ENCODE data around the gene OPHN1. TPM values are rescaled to one million over a fixed set of nuclear protein-coding genes. Genes with fewer than 3 reads are reported as not detected.

Gene OPHN1
- total and polyA plus RNA-seq, 2 donors (not counting 3 experiments of a cell fraction or from before 2014, with no cell fraction given) = 3.9 to 6.7 TPM

GRCh38 chrX:68090266-68090665, 343.0 kb downstream of the OPHN1 start:
- no peak for DNase-seq (ENCODE audit: low read depth, low spot score)
- intact Hi-C loops (cut with micrococcal nuclease) (no loop called here), dilution Hi-C loops (cut with MboI; ENCODE audit: extremely low pct_ligation_motif_present, low sequenced_read_pairs) (no loop called here)
- ChIA-PET POLR2A (no interaction called here), CTCF (interaction anchor here (1.4 to 2.3 kb wide), 2 partner anchors 56 to 72 kb away, joined by 5 read pairs; no protein-coding TSS in a partner anchor)
- Histone ChIP-seq H3K36me3 (ENCODE audit: control insufficient read depth in 2 of 2, extremely low read depth in 1 of 2, insufficient read depth in 2 of 2, low read length in 2 of 2) (no peaks in the 10 kb centered on the region), H3K4me2 (ENCODE audit: insufficient read depth, low read length) (no peak overlapping the region), H3K9me1 (replicated peaks; ENCODE audit: control insufficient read depth, extremely low read depth, insufficient read depth, low read length) (no peaks in the 10 kb centered on the region), H3K4me3 (replicated peaks in 1 of 3; ENCODE audit: insufficient read depth in 1 of 3, low read depth in 1 of 3, low read length in 3 of 3) (no peak overlapping the region), H3K79me2 (ENCODE audit: control insufficient read depth, insufficient read depth, low read length) (no peaks in the 10 kb centered on the region), H3K27me3 (ENCODE audit: control insufficient read depth in 2 of 2, insufficient read depth in 2 of 2, low read length in 2 of 2) (no peaks in the 10 kb centered on the region), H4K20me1 (replicated peaks; ENCODE audit: control insufficient read depth, extremely low read depth, insufficient read depth, low read length) (no peaks in the 10 kb centered on the region), H3K9ac (replicated peaks; ENCODE audit: extremely low read depth, insufficient read depth, low read length) (no peak overlapping the region), H3K27ac (ENCODE audit: insufficient read depth, low read depth, low read length) (no peak overlapping the region), H3K9me3 (replicated peaks; ENCODE audit: control insufficient read depth, insufficient read depth, low read length) (no peaks in the 10 kb centered on the region), H3K4me1 (ENCODE audit: control insufficient read depth, extremely low read depth, insufficient read depth, low read length) (no peaks in the 10 kb centered on the region), H2AFZ (ENCODE audit: low read depth, low read length) (no peak overlapping the region)
- no TSS peak for BruUV-seq (replicated peaks)
- TF ChIP-seq MYC (IDR thresholded peaks at IDR 0.05; ENCODE audit: low read depth, low read length) = no peak
- TF ChIP-seq POLR2AphosphoS5 (IDR thresholded peaks at IDR 0.05; ENCODE audit: insufficient read depth, low read depth, low read length) = no peak
- no peak for TF ChIP-seq POLR2A (IDR thresholded peaks at IDR 0.05; ENCODE audit: low read depth, low read length)
- TF ChIP-seq, protein P1, sequence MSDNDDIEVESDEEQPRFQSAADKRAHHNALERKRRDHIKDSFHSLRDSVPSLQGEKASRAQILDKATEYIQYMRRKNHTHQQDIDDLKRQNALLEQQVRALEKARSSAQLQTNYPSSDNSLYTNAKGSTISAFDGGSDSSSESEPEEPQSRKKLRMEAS (IDR thresholded peaks at IDR 0.05; ENCODE audit: insufficient read depth, insufficient read length) = no peak
- no peak for FAIRE-seq

DNA sequence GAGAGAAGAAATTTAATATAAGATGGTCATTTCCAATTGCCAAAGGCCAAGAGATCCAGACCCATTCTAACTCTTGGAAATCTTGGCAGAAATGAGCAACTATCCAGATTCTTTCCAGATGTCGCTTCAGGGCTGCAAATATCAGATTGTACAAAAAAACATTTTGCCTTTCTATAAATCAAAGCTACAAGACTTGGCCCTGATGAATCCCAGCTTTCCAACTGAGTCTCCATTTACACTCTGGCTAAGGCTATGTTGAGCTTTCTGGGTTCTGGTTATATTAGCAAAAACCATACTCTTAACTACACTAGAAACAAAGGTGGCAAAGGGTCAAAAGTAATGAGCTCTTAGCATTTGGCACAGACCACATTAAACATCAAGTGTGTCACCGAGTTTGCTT, 345.8 kb downstream of the OPHN1 start:
- Histone ChIP-seq H3K9me3 (replicated peaks; ENCODE audit: control insufficient read depth, insufficient read depth, low read length) (no peaks in the 10 kb centered on the region), H3K4me2 (ENCODE audit: insufficient read depth, low read length) (no peak overlapping the region), H3K4me3 (replicated peaks in 1 of 3; ENCODE audit: insufficient read depth in 1 of 3, low read depth in 1 of 3, low read length in 3 of 3) (no peak overlapping the region), H3K9ac (replicated peaks; ENCODE audit: extremely low read depth, insufficient read depth, low read length) (no peak overlapping the region), H3K79me2 (ENCODE audit: control insufficient read depth, insufficient read depth, low read length) (no peaks in the 10 kb centered on the region), H3K4me1 (ENCODE audit: control insufficient read depth, extremely low read depth, insufficient read depth, low read length) (no peaks in the 10 kb centered on the region), H3K27me3 (ENCODE audit: control insufficient read depth in 2 of 2, insufficient read depth in 2 of 2, low read length in 2 of 2) (no peaks in the 10 kb centered on the region), H3K36me3 (ENCODE audit: control insufficient read depth in 2 of 2, extremely low read depth in 1 of 2, insufficient read depth in 2 of 2, low read length in 2 of 2) (no peaks in the 10 kb centered on the region), H2AFZ (ENCODE audit: low read depth, low read length) (no peak overlapping the region), H4K20me1 (replicated peaks; ENCODE audit: control insufficient read depth, extremely low read depth, insufficient read depth, low read length) (no peaks in the 10 kb centered on the region), H3K27ac (ENCODE audit: insufficient read depth, low read depth, low read length) (no peak overlapping the region), H3K9me1 (replicated peaks; ENCODE audit: control insufficient read depth, extremely low read depth, insufficient read depth, low read length) (no peaks in the 10 kb centered on the region)
- ChIA-PET POLR2A (no interaction called here), CTCF (no interaction called here)
- no TSS peak for BruUV-seq (replicated peaks)
- DNase-seq (ENCODE audit: low read depth, low spot score) (no peak), FAIRE-seq (no peak)
- TF ChIP-seq, protein P1 (IDR thresholded peaks at IDR 0.05; ENCODE audit: insufficient read depth, insufficient read length) = no peak
- TF ChIP-seq, protein P2, sequence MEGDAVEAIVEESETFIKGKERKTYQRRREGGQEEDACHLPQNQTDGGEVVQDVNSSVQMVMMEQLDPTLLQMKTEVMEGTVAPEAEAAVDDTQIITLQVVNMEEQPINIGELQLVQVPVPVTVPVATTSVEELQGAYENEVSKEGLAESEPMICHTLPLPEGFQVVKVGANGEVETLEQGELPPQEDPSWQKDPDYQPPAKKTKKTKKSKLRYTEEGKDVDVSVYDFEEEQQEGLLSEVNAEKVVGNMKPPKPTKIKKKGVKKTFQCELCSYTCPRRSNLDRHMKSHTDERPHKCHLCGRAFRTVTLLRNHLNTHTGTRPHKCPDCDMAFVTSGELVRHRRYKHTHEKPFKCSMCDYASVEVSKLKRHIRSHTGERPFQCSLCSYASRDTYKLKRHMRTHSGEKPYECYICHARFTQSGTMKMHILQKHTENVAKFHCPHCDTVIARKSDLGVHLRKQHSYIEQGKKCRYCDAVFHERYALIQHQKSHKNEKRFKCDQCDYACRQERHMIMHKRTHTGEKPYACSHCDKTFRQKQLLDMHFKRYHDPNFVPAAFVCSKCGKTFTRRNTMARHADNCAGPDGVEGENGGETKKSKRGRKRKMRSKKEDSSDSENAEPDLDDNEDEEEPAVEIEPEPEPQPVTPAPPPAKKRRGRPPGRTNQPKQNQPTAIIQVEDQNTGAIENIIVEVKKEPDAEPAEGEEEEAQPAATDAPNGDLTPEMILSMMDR (IDR thresholded peaks at IDR 0.05; ENCODE audit: extremely low read depth in 1 of 2, insufficient read depth in 1 of 2, low read depth in 1 of 2, low read length in 2 of 2) = no peak
- TF ChIP-seq JUN (IDR thresholded peaks at IDR 0.05; ENCODE audit: borderline replicate concordance, insufficient read depth, insufficient read length, low read depth) = no peak
- TF ChIP-seq POLR2AphosphoS5 (IDR thresholded peaks at IDR 0.05; ENCODE audit: insufficient read depth, low read depth, low read length) = no peak
- no peak for TF ChIP-seq GATA2 (IDR thresholded peaks at IDR 0.05; ENCODE audit: insufficient read depth, insufficient read length, low read depth, low read length)
- no peak for TF ChIP-seq FOS (IDR thresholded peaks at IDR 0.05; ENCODE audit: borderline replicate concordance, insufficient read depth, low read length)
- TF ChIP-seq EZH2 (IDR thresholded peaks at IDR 0.05; ENCODE audit: borderline replicate concordance, low read depth, low read length, severe bottlenecking) = no peak
- TF ChIP-seq MYC (IDR thresholded peaks at IDR 0.05; ENCODE audit: low read depth, low read length) = no peak
- no peak for TF ChIP-seq POLR2A (IDR thresholded peaks at IDR 0.05; ENCODE audit: low read depth, low read length)
- intact Hi-C loops (cut with micrococcal nuclease) = no loop called here
- dilution Hi-C loops (cut with MboI; ENCODE audit: extremely low pct_ligation_motif_present, low sequenced_read_pairs) = no loop called here

Data from endothelial cell of umbilical vein (primary cell).